Sciatic nerve (tissue), 1 donor: ENCODE data around the gene DPPA4. TPM values are rescaled to one million over a fixed set of nuclear protein-coding genes. Genes with fewer than 3 reads are reported as not detected.

Source experiments
- total RNA-seq: library from RNA; stranded (reverse); fragmentation: NEBNext Ultra II Directional; extraction: Animal tissue kit (Norgen Biotek cat#: 25700); gene quantifications from one replicate; pipeline ENCODE4 v1.2.1, GENCODE V29; 2021
- donor health status: DM: no; HTN: no; CAD: no.

DPPA4 gene
- total RNA-seq, 1 donor from 2014 or later, result not detected

Other genes starting within 250 kb of the DPPA4 start
- gene MORC1, start 219.4 kb downstream of the DPPA4 start, total RNA-seq, result not detected
- not detected for gene C3orf85, start 200.8 kb downstream of the DPPA4 start, total RNA-seq
- not detected for gene DPPA2, start 21.0 kb downstream of the DPPA4 start, total RNA-seq